BE2C (cell line): ENCODE results near the gene NME4. TPM values are rescaled to one million over a fixed set of nuclear protein-coding genes. Genes with fewer than 3 reads are reported as not detected.
"Not testable (repeated sequence)": the region's sequence is repeated elsewhere in the genome, so short reads cannot be mapped to it uniquely, and the experiment has no call there.

Experiments used
- DNase-seq: peaks from one replicate; pipeline ENCODE4 v3.0.0-alpha.2; 2020
- H3K27me3 ChIP-seq: fragments of 250-450 bp; sonication (Bioruptor Pico); 2 replicates; pipeline ENCODE4 v1.5.1; 2020; ENCODE audit warnings: mild to moderate bottlenecking
- H3K36me3 ChIP-seq: fragments of 250-450 bp; sonication (Bioruptor Pico); 2 replicates; pipeline ENCODE4 v1.5.1; 2020; ENCODE audit warnings: mild to moderate bottlenecking
- H3K4me1 ChIP-seq: fragments of 250-450 bp; sonication (Bioruptor Pico); 2 replicates; pipeline ENCODE4 v1.5.1; 2020
- H3K4me3 ChIP-seq: 2 replicates; pipeline ENCODE4 v1.5.1; 2011; ENCODE audit warnings: low read depth, low read length
- H3K9me3 ChIP-seq: fragments of 250-450 bp; sonication (Bioruptor Pico); 2 replicates; pipeline ENCODE4 v1.5.1; 2020
- polyA plus RNA-seq: library from polyadenylated mRNA; unstranded; fragments of >200 nt; gene quantifications from one replicate; pipeline ENCODE4 v1.2.1, GENCODE V29; 2012; ENCODE audit warnings: low read depth, missing spikeins; ENCODE audit not compliant: insufficient read length, insufficient read depth
- TF ChIP-seq, protein P1 (sequence below): IDR thresholded peaks from 2 replicates; pipeline ENCODE4 v1.5.1; 2012; ENCODE audit warnings: mild to moderate bottlenecking, low read depth, low read length

The NME4 gene
- polyA plus RNA-seq: 507 TPM

DNA sequence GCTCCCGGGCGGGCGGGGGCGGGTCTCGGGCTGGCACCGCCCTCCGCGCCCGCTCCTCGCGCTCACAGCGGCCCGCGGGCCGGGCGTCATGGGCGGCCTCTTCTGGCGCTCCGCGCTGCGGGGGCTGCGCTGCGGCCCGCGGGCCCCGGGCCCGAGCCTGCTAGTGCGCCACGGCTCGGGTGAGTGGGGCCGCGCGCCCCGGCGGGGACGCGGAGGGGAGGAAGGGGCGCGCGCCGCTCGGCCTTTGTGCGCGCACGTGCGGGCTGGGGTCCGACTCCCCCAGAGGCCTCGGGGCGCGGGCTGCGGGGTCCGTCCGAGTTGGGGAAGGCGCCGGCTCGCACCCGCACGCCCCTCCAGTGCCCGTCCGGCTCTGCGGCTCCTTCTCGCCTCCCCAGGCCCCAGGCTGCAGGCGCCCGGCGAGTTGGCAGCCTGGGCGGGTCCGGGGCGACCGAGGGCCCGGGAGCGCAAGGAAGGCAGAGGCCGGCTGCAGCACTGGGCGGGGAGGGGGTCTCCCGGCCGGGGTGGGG lies at the start of gene NME4:
Gene NME4, plus strand, starts transcription at position 65 of the 527 bp plus-strand sequence. Its CDS starts 24 bp downstream, at position 89.
- TF ChIP-seq, protein P1, sequence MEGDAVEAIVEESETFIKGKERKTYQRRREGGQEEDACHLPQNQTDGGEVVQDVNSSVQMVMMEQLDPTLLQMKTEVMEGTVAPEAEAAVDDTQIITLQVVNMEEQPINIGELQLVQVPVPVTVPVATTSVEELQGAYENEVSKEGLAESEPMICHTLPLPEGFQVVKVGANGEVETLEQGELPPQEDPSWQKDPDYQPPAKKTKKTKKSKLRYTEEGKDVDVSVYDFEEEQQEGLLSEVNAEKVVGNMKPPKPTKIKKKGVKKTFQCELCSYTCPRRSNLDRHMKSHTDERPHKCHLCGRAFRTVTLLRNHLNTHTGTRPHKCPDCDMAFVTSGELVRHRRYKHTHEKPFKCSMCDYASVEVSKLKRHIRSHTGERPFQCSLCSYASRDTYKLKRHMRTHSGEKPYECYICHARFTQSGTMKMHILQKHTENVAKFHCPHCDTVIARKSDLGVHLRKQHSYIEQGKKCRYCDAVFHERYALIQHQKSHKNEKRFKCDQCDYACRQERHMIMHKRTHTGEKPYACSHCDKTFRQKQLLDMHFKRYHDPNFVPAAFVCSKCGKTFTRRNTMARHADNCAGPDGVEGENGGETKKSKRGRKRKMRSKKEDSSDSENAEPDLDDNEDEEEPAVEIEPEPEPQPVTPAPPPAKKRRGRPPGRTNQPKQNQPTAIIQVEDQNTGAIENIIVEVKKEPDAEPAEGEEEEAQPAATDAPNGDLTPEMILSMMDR: no peak
- Histone ChIP-seq H3K27me3 (no peaks in the 10 kb centered on the region), H3K9me3 (no peaks in the 10 kb centered on the region), H3K4me3 (peak within 1 kb of the TSS; percentile 62), H3K36me3 (peaks cover 27% of the 10 kb centered on the region), H3K4me1 (peaks cover 8% of the 10 kb centered on the region)
- DNase-seq: peak; percentile 69

DNA sequence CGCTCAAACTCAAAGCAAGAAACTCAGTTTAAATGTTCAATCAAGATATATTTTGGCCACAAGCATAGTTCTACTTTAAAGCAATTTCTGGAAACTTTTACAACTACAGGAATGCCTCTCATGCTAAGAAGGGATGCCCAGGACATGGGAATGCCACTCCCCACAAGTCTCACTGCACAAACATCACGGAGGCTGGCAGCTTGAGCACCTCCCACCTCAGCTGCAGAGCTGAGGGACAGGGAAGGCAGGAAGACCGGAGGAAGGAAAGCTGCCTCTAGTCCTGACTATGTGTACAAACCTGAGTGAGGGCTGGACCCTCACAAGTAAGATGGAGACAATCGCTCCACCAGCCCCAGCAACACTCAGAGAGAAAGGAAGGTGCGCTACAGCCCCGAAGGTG lies 49.8 kb upstream of the NME4 start:
- Histone ChIP-seq H3K4me1 (no peaks in the 10 kb centered on the region), H3K9me3 (no peaks in the 10 kb centered on the region), H3K27me3 (no peaks in the 10 kb centered on the region), H3K36me3 (peaks cover 24% of the 10 kb centered on the region), H3K4me3 (no peak overlapping the region)
- TF ChIP-seq, protein P1: no peak
- DNase-seq: no peak

DNA sequence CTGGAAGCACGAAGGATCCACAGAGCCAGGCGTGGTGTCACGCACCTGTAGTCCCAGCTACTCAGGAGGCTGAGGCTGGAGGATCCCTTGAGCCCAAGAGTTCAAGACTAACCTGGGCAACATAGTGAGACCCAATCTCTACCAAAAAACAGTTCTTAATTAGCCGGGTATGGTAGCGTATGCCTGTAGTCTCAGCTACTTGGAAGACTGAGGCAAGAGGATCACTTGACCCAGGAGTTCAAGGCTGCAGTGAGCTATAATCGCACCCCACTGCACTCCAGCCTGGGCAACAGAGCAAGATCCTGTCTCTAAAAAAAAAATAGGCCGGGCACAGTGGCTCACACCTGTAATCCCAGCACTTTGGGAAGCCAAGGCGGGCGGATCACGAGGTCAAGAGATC lies 48.5 kb upstream of the NME4 start:
- H3K27me3 ChIP-seq, H3K4me1 ChIP-seq, H3K4me3 ChIP-seq, H3K9me3 ChIP-seq, DNase-seq: not testable (repeated sequence)
- H3K36me3 ChIP-seq: peaks cover 17% of the 10 kb centered on the region

DNA sequence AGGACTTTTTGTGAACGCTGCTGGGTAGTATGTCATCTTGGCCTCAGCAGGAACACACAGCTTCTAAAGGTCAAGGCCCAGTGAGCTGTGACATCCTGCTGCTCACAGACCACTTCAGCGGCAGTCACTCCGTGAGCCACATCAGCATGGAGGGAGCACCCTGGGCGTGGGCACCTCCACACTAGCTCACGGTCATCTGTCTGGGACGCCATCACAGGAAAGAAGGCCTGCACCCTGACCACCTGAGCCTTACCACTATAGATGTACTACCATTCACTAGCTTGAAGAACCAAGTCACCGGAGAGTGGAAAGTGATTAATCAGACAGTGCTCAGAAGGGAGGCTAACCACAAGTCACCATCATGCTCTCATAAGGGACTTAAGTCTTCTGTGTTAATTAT lies 47.8 kb upstream of the NME4 start:
- H3K4me3 ChIP-seq: no peak overlapping the region
- TF ChIP-seq, protein P1: no peak
- H3K27me3 ChIP-seq: no peaks in the 10 kb centered on the region
- no peak for DNase-seq
- H3K4me1 ChIP-seq: no peaks in the 10 kb centered on the region
- H3K9me3 ChIP-seq: no peaks in the 10 kb centered on the region
- H3K36me3 ChIP-seq: peaks cover 17% of the 10 kb centered on the region

DNA sequence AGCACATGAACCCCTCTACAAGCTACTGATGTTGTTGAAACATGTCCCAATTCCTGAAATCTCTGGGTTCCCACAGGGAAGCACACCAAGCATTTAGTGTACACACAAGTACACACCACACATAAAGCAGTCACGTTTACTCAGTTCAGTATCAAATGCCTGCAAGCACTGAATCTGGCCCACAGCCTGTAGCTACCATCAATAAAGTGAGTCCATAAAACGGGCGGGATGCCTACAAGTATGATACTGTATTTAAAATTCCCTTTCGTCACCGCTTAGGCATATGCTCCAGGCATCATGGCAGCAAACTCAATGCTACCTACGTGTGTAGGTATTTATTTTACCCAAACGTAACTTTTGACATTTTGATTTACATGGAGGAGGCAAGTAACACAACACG lies 46.8 kb upstream of the NME4 start:
- Histone ChIP-seq H3K9me3 (no peaks in the 10 kb centered on the region), H3K4me3 (no peak overlapping the region), H3K4me1 (no peaks in the 10 kb centered on the region), H3K36me3 (peaks cover 13% of the 10 kb centered on the region), H3K27me3 (no peaks in the 10 kb centered on the region)
- TF ChIP-seq, protein P1: no peak
- DNase-seq: no peak

DNA sequence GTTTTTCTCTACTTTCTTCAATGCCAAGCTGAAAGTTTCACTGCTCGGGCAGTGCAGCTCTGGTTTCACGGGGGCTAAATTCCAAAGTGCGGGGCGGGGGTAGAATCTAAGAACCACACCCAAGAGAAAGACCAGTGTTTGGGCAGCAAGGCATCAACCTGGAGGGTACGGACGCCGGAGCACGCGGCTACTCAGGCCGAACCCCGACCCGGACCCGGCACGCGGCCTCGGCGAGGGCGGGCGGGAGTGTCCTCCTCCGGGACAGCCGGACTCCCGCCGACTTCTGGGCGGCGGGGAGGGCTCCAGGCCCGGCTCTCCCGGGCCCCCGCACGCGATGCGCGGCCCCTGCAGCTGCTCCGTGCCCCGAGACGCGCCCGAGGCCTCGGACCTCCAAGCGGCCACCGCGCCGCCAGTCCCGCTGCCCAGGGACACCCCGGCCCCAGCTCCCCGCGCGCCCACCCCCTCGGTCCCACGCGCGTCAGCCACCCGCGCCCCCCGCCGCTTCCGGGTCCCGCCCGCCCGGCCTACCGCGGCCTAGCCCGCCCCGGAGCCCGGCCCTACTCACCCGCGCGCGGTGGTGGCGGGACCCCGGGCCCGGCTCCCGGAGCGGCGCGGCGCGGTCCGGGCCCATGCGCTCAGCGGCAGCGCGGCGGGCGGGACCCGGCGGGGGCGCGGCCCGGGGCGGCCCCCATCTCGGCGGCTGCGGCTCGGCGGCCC lies 45.0 kb upstream of the NME4 start:
- H3K9me3 ChIP-seq: no peaks in the 10 kb centered on the region
- no peak for DNase-seq
- no peaks in the 10 kb centered on the region for H3K4me1 ChIP-seq
- peak overlapping the region; percentile 53 for H3K4me3 ChIP-seq
- TF ChIP-seq, protein P1: no peak
- peaks cover 6% of the 10 kb centered on the region for H3K36me3 ChIP-seq
- H3K27me3 ChIP-seq: no peaks in the 10 kb centered on the region
